Thyroid gland (tissue), 4 donors: ENCODE results near the gene EEIG2. TPM values are rescaled to one million over a fixed set of nuclear protein-coding genes. Genes with fewer than 3 reads are reported as not detected.

ENCODE experiments used
- DNase-seq, 2 donors: peaks; one replicate each; pipeline ENCODE4 v3.0.0-alpha.2; 2019
- H3K27ac ChIP-seq, 3 donors: fragments of 200-600 bp; sonication (generic); 1 replicate in 2 of 3; 2 replicates in 1 of 3; pipeline ENCODE4 v1.5.1; 2016 to 2019; ENCODE audit warnings: mild to moderate bottlenecking in 1 of 3, moderate library complexity in 1 of 3
- H3K27me3 ChIP-seq: fragments of 200-600 bp; sonication (generic); one replicate; pipeline ENCODE4 v1.5.1; 2019
- H3K36me3 ChIP-seq, 2 donors: fragments of 200-600 bp; sonication (generic); one replicate each; pipeline ENCODE4 v1.5.1; 2016 to 2019
- H3K4me1 ChIP-seq, 2 donors: fragments of 200-600 bp; sonication (generic); one replicate each; pipeline ENCODE4 v1.5.1; 2017 to 2019
- H3K4me3 ChIP-seq, 3 donors: fragments of 200-600 bp; sonication (generic); replicated peaks in 1 of 3; 1 replicate in 2 of 3; 2 replicates in 1 of 3; pipeline ENCODE4 v1.5.1; 2016; ENCODE audit warnings: mild to moderate bottlenecking in 1 of 3
- H3K9me3 ChIP-seq: fragments of 200-600 bp; sonication (generic); one replicate; pipeline ENCODE4 v1.5.1; 2017
- POLR2A ChIP-seq, 2 donors: fragments of 450-650 bp; IDR thresholded peaks; one replicate each; pipeline ENCODE4 v1.6.1; 2017; ENCODE audit warnings: antibody characterized with exemption in 2 of 2, mild to moderate bottlenecking in 2 of 2, moderate library complexity in 1 of 2
- WGBS, 2 donors: methylation state at CpG; one replicate each; pipeline ENCODE4 v1.1.5; 2017; 5-methylcytosine and 5-hydroxymethylcytosine counted together
- intact Hi-C: fragments of 100-400 bp; cut with DNase I; formaldehyde crosslinking; loops from one replicate; pipeline ENCODE4 v1.15.1; 2023
- total RNA-seq, 4 donors: library from RNA; depleted of rRNA; stranded (reverse); fragments of >200 nt; gene quantifications; one replicate each; pipeline ENCODE4 v1.2.3, GENCODE V29; 2016
- TF ChIP-seq, protein P1 (sequence below), 6 experiments: fragments of 200-600 bp in 3 of 6; fragments of 450-650 bp in 3 of 6; sonication (generic) in 3 of 6; IDR thresholded peaks; one replicate each; pipeline ENCODE4 v1.5.1; 2016 to 2019; ENCODE audit warnings: antibody characterized with exemption in 6 of 6, mild to moderate bottlenecking in 2 of 6, inconsistent platforms in 1 of 6, moderate library complexity in 1 of 6

Gene EEIG2
- total RNA-seq, 4 donors from 2014 or later: 7.4 to 11.8 (median 8.2) TPM

DNA sequence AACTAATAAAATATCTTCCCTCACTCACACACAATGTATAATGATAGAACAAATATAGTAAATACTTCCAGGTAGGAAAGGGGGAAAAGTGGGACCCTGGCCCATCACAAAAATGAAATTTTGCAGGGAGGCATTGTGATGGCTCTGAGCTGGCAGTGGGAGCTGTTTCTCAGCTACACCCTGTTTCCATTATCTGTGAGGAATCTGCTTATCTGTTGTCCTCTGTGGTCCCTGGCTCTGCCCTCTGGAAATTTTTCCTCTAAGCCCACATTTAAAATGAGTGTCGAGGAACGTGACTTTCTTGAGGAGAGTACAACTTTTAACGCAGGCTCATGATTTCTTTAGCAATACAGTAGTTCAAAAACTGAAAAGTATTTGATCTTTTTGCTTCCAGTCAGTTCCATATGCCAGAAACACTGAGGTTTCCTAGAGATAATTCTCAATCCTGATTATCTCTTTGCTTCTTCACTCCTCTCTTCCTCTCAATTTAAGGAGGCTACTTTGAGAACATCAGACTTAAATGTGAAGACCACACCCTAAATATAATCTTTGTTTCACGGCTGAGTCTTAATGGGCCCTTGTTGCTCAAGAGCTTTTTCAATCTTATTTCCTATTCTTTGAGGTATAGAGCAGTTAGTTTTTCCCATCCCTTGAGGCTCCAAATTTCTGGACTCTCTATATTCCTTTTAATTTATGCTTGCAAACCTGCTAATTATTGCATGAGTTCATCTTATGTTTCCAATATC, 5.0 kb upstream of the EEIG2 start:
- Histone ChIP-seq H3K4me3 (no peak overlapping the region), H3K4me1 (no peaks in the 10 kb centered on the region), H3K36me3 (no peaks in the 10 kb centered on the region), H3K9me3 (no peaks in the 10 kb centered on the region), H3K27ac (no peak overlapping the region), H3K27me3 (no peaks in the 10 kb centered on the region)
- intact Hi-C loops: no loop called here
- TF ChIP-seq POLR2A (IDR thresholded peaks at IDR 0.05): no peak
- TF ChIP-seq, protein P1, sequence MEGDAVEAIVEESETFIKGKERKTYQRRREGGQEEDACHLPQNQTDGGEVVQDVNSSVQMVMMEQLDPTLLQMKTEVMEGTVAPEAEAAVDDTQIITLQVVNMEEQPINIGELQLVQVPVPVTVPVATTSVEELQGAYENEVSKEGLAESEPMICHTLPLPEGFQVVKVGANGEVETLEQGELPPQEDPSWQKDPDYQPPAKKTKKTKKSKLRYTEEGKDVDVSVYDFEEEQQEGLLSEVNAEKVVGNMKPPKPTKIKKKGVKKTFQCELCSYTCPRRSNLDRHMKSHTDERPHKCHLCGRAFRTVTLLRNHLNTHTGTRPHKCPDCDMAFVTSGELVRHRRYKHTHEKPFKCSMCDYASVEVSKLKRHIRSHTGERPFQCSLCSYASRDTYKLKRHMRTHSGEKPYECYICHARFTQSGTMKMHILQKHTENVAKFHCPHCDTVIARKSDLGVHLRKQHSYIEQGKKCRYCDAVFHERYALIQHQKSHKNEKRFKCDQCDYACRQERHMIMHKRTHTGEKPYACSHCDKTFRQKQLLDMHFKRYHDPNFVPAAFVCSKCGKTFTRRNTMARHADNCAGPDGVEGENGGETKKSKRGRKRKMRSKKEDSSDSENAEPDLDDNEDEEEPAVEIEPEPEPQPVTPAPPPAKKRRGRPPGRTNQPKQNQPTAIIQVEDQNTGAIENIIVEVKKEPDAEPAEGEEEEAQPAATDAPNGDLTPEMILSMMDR (IDR thresholded peaks at IDR 0.05): no peak
- DNase-seq: no peak
- WGBS, 2 donors: 60 to 76% methylated on average over 4 of the region's 4 CpGs

DNA sequence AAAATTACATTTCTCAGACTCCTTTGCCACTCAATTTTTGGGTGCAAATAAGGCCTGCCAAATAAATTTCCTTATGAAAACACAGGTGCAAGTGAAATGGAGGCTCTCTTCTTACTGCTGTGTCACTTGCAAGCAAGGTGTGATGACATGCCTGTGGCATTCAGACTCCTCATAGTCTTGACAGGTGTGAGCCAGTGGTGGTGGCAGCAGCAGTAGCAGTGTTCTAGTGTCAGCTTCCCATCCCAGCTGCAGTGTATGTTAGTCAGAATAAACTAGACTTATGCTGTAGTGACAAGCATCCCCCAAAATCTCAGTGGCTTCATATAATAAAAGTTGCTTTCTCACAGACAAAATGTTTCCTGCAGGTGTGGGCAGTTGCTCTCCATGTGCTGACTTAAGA, 3.8 kb upstream of the EEIG2 start:
- Histone ChIP-seq H3K4me3 (no peak overlapping the region), H3K27me3 (no peaks in the 10 kb centered on the region), H3K9me3 (no peaks in the 10 kb centered on the region), H3K4me1 (peaks cover 6 to 8% of the 10 kb centered on the region in 2 donors), H3K36me3 (no peaks in the 10 kb centered on the region), H3K27ac (no peak overlapping the region)
- intact Hi-C loops: no loop called here
- no peak for TF ChIP-seq POLR2A (IDR thresholded peaks at IDR 0.05)
- TF ChIP-seq, protein P1 (IDR thresholded peaks at IDR 0.05): no peak
- DNase-seq: no peak

DNA sequence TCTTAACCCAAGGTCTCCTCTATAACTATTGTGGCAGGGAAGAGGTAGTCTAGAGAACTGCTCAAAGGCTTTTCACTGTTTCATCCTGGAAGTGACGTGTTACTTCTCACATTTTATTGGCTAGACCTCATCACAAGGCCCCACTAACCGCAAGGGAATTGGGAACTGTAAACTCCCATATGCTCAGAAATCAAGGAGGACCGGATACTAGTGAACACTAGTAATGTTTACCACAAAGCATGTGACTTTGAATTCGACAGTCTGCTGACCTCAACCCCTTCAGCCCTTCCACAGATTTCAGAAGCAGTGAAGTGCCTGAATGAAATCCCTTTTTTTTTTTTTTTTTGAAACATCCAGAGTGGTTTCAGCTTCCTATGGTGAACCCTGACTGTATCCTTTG, 3.4 kb upstream of the EEIG2 start:
- intact Hi-C loops: no loop called here
- H3K9me3 ChIP-seq: no peaks in the 10 kb centered on the region
- H3K4me1 ChIP-seq: peaks cover 10 to 12% of the 10 kb centered on the region in 2 donors
- DNase-seq: no peak
- 83 to 92% methylated on average over 4 of the region's 4 CpGs for WGBS, 2 donors
- H3K36me3 ChIP-seq: no peaks in the 10 kb centered on the region
- TF ChIP-seq, protein P1 (IDR thresholded peaks at IDR 0.05): no peak
- no peak for TF ChIP-seq POLR2A (IDR thresholded peaks at IDR 0.05)
- no peak overlapping the region for H3K27ac ChIP-seq
- H3K27me3 ChIP-seq: no peaks in the 10 kb centered on the region
- no peak overlapping the region for H3K4me3 ChIP-seq

DNA sequence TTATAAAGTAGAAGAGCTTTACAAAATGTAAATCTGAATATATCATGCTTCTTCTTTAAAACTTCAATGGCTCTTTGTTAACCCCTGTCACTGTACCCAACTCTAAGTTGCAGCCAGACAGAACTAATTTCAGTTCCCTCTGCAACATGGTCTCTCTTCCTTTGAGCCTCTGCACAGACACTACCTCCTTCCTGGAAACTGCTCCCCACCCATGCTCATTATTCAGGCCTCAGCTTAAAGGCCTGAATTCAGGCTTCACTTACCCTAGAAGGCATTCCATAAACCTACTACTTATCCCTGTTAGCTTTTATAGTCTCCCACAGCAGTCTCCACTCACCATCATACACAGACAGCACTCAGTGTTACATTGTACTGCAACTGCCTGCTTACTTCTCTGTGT, 2.6 kb upstream of the EEIG2 start:
- H3K27me3 ChIP-seq: no peaks in the 10 kb centered on the region
- no peak overlapping the region for H3K27ac ChIP-seq
- H3K36me3 ChIP-seq: no peaks in the 10 kb centered on the region
- H3K4me3 ChIP-seq: no peak overlapping the region
- DNase-seq: no peak
- no peak for TF ChIP-seq POLR2A (IDR thresholded peaks at IDR 0.05)
- intact Hi-C loops: no loop called here
- H3K9me3 ChIP-seq: no peaks in the 10 kb centered on the region
- H3K4me1 ChIP-seq: peaks cover 14 to 17% of the 10 kb centered on the region in 2 donors

DNA sequence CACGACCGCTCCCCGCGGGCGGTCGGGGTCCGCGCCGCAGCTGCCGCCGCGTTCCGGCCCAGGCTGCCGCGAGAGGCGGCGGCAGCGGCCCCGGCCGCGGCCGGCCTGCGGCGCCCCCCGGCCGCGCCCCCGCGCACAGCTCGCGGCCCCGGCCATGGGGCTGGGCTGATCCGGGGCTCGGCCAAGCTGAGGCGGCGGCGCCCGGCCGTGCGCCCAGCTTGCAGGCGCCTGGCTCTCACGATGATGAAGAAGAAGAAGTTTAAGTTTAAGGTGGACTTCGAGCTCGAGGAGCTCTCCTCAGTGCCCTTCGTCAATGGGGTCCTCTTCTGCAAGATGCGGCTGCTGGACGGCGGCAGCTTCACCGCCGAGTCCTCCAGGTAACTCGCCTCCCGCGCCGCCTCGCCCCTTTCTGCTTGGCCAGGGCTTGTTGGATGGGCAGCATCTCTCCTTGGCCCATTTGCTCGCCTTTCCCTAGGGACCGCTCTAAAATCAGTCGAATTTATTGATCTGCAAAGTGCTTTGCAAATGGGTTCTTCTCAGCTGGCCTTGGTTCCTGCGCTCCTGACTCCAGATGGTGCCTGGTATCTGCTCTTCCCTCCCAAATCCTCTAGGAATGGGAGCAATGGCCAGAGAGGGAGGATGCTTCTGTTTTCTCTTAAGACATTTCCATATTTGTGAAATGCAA, 431 bp downstream of the EEIG2 start:
- no peaks in the 10 kb centered on the region for H3K27me3 ChIP-seq
- TF ChIP-seq, protein P1 (IDR thresholded peaks at IDR 0.05): no peak
- no peak for TF ChIP-seq POLR2A (IDR thresholded peaks at IDR 0.05)
- intact Hi-C loops: no loop called here
- H3K4me3 ChIP-seq: peak overlapping the region; percentile 5 to 53 (median 9)
- peaks cover 14 to 17% of the 10 kb centered on the region in 2 donors for H3K4me1 ChIP-seq
- no peaks in the 10 kb centered on the region for H3K36me3 ChIP-seq
- no peaks in the 10 kb centered on the region for H3K9me3 ChIP-seq
- peak; percentile 33 to 37 for DNase-seq
- H3K27ac ChIP-seq: peak overlapping the region in 2 of 3 donors; percentile 52 to 53
- 2 to 8% methylated on average over 4 to 19 of the region's 59 CpGs for WGBS, 2 donors
